Psoas muscle (tissue), 8 donors: ENCODE results near the gene PCDH19. TPM values are rescaled to one million over a fixed set of nuclear protein-coding genes. Genes with fewer than 3 reads are reported as not detected.

ENCODE experiments used
- ATAC-seq, 4 donors: fragments of 200-7000 bp; cut with Tn5 transposase; one replicate each; pipeline ENCODE4 v1.9.1; 2020; ENCODE audit warnings: moderate library complexity in 3 of 4, mild to moderate bottlenecking in 2 of 4
- DNase-seq, 2 donors: peaks; one replicate each; pipeline ENCODE4 v3.0.0-alpha.2; 2020
- H3K27ac ChIP-seq: fragments of 200-600 bp; one replicate; pipeline ENCODE4 v1.8.0; 2022
- H3K27me3 ChIP-seq, 3 donors: fragments of 200-600 bp in 1 of 3; one replicate each; pipeline versions ENCODE4 v1.6.1 to v1.8.0; 2013 to 2022; ENCODE audit warnings: low read length in 2 of 3, mild to moderate bottlenecking in 2 of 3, moderate library complexity in 1 of 3; ENCODE audit not compliant: insufficient read depth in 3 of 3
- H3K36me3 ChIP-seq, 2 donors: fragments of 200-600 bp in 1 of 2; one replicate each; pipeline versions ENCODE4 v1.6.1 to v1.8.0; 2013 to 2022; ENCODE audit warnings: low read depth in 1 of 2, mild to moderate bottlenecking in 1 of 2, moderate library complexity in 1 of 2; ENCODE audit not compliant: insufficient read depth in 1 of 2
- H3K4me1 ChIP-seq: fragments of 200-600 bp; one replicate; pipeline ENCODE4 v1.8.0; 2022
- H3K4me3 ChIP-seq: fragments of 200-600 bp; one replicate; pipeline ENCODE4 v1.8.0; 2022; ENCODE audit warnings: mild to moderate bottlenecking
- H3K9me3 ChIP-seq: fragments of 200-600 bp; one replicate; pipeline ENCODE4 v1.8.0; 2022
- WGBS, 3 donors: extraction: QIAGEN DNeasy Blood & Tissue Kit; methylation state at CpG; one replicate each; pipeline versions ENCODE4 v1.1.6 to v1.1.7; 2013; 5-methylcytosine and 5-hydroxymethylcytosine counted together
- intact Hi-C, 2 donors: fragments of 100-400 bp; cut with DNase I; formaldehyde crosslinking; loops; one replicate each; pipeline versions ENCODE4 v1.11.0 to v1.14.2; 2022
- polyA plus RNA-seq, 3 donors: library from polyadenylated mRNA; stranded (reverse); fragments of 200-250 nt; gene quantifications; one replicate each; pipeline ENCODE4 v1.2.3, GENCODE V29; 2013
- total RNA-seq, 4 donors: library from RNA; stranded (reverse); fragmentation: NEBNext Ultra II Directional in 2 of 4; extraction: Animal tissue kit (Norgen Biotek cat#: 25700) in 2 of 4; gene quantifications; one replicate each; pipeline versions ENCODE4 v1.2.1 to v1.2.4, GENCODE V29; 2021 to 2023
- TF ChIP-seq, protein P1 (sequence below): fragments of 200-600 bp; IDR thresholded peaks from one replicate; pipeline ENCODE4 v1.8.0; 2022; ENCODE audit warnings: antibody characterized with exemption
- donor health status: healthy with polysubstance abuse.
- donor health status: DM: no; HTN: no; CAD: no; lungs with moderate emphysema.
- donor health status: Bipolar disorder and iron deficiency.
- donor health status: healthy.
- donor health status: DM: yes; HTN: yes; CAD: no.
- donor health status: DM: no; HTN: no; CAD: no.
- donor health status: DM: no; HTN: no; CAD: no.
- donor health status: DM: yes; HTN: yes; CAD: no.

The PCDH19 gene
- total and polyA plus RNA-seq, 7 donors: 0.13 to 1.2 (median 0.40) TPM

DNA sequence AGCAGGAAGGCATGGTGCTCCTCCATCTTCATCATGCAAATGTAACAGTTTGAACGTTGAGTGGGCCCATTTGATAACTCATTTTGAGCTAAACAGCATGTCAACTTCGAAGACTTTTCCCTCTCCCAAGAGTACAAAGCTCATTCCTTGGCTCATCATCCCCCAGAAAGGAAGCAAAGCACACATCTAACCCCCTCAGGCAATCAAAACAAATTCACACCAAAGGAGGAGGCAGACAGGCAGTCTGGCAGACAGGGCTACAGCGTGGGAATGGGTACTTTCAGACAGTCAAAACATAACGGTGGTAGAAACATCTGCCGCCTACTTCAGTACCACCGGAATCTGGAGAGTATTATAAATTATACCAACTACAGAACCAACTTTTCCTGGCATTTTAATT, 81.7 kb downstream of the PCDH19 start:
- intact Hi-C loops: no loop called here
- no peaks in the 10 kb centered on the region for H3K4me1 ChIP-seq
- no peaks in the 10 kb centered on the region for H3K9me3 ChIP-seq
- peaks cover 0 to 16% (median 0%) of the 10 kb centered on the region in 3 donors for H3K27me3 ChIP-seq
- TF ChIP-seq, protein P1, sequence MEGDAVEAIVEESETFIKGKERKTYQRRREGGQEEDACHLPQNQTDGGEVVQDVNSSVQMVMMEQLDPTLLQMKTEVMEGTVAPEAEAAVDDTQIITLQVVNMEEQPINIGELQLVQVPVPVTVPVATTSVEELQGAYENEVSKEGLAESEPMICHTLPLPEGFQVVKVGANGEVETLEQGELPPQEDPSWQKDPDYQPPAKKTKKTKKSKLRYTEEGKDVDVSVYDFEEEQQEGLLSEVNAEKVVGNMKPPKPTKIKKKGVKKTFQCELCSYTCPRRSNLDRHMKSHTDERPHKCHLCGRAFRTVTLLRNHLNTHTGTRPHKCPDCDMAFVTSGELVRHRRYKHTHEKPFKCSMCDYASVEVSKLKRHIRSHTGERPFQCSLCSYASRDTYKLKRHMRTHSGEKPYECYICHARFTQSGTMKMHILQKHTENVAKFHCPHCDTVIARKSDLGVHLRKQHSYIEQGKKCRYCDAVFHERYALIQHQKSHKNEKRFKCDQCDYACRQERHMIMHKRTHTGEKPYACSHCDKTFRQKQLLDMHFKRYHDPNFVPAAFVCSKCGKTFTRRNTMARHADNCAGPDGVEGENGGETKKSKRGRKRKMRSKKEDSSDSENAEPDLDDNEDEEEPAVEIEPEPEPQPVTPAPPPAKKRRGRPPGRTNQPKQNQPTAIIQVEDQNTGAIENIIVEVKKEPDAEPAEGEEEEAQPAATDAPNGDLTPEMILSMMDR: no peak
- no peak for ATAC-seq
- no peak for DNase-seq
- no peak overlapping the region for H3K27ac ChIP-seq
- no peaks in the 10 kb centered on the region for H3K36me3 ChIP-seq
- no peak overlapping the region for H3K4me3 ChIP-seq
- 48 to 51% (median 48%) methylated on average over 6 of the region's 6 CpGs for WGBS, 3 donors

GRCh38 chrX:100319716-100320115, 90.4 kb downstream of the PCDH19 start:
- DNase-seq (no peak), ATAC-seq (no peak)
- H3K27me3 ChIP-seq: no peaks in the 10 kb centered on the region
- no peaks in the 10 kb centered on the region for H3K9me3 ChIP-seq
- no peak overlapping the region for H3K4me3 ChIP-seq
- TF ChIP-seq, protein P1: no peak
- no peaks in the 10 kb centered on the region for H3K36me3 ChIP-seq
- H3K4me1 ChIP-seq: no peaks in the 10 kb centered on the region
- 5 to 11% (median 8%) methylated on average over 1 to 2 of the region's 2 CpGs for WGBS, 3 donors
- intact Hi-C loops: no loop called here
- H3K27ac ChIP-seq: no peak overlapping the region

DNA sequence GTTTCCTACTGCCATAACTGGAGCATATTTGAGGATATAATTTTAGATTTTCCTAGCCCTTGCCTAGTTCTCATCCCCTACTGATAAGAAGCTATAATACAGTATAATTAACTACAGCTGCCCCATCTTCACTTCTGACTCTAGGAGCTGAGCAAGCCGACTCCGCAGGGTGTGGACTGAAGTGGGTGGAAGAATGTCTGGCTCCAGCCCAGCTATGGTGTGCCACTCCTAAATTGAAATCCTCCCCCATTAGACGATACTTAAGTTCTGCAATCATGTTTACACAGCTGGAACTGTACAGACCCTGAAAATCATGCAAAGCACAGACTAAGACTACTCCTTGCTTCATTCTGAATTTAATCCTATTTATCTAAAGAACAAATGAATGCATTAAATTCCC, 93.1 kb downstream of the PCDH19 start:
- Histone ChIP-seq H3K4me3 (no peak overlapping the region), H3K36me3 (no peaks in the 10 kb centered on the region), H3K27ac (no peak overlapping the region), H3K9me3 (no peaks in the 10 kb centered on the region), H3K27me3 (no peaks in the 10 kb centered on the region), H3K4me1 (no peaks in the 10 kb centered on the region)
- TF ChIP-seq, protein P1: no peak
- intact Hi-C loops: no loop called here
- DNase-seq: no peak
- WGBS, 3 donors: 13 to 26% (median 18%) methylated on average over 3 of the region's 3 CpGs
- no peak for ATAC-seq

- 62 to 85% (median 68%) methylated on average over 3 of the region's 3 CpGs for WGBS, 3 donors
- TF ChIP-seq, protein P1: no peak
- Histone ChIP-seq H3K4me3 (no peak overlapping the region), H3K27me3 (no peaks in the 10 kb centered on the region), H3K4me1 (no peaks in the 10 kb centered on the region), H3K9me3 (no peaks in the 10 kb centered on the region), H3K36me3 (no peaks in the 10 kb centered on the region), H3K27ac (no peak overlapping the region)
- DNase-seq (no peak), ATAC-seq (no peak)
- intact Hi-C loops: no loop called here
Measured at GRCh38 chrX:100315566-100315965, 94.5 kb downstream of the PCDH19 start.

DNA sequence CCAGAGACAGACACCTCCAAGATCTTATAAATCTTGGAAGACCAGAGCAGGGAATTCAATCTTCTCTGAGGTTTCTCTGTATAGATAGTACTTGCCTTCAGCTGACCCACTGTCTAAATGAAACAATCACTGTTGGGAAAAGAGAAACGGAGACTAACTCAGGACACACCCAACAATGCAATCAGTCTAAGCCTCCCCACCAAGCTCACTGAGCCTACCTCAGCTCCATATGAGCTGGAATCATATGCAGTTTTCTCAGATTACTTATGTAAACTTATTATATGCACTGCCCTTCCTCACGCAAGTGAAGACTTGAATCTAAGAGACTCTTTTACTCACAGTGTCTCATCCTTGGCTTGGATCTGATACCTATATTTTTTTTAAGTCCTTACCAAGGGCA, 110.5 kb downstream of the PCDH19 start:
- no peaks in the 10 kb centered on the region for H3K4me1 ChIP-seq
- no peak for ATAC-seq
- intact Hi-C loops: no loop called here
- H3K9me3 ChIP-seq: no peaks in the 10 kb centered on the region
- 70 to 96% (median 88%) methylated on average over 2 of the region's 2 CpGs for WGBS, 3 donors
- TF ChIP-seq, protein P1: no peak
- no peak overlapping the region for H3K4me3 ChIP-seq
- H3K27ac ChIP-seq: no peak overlapping the region
- no peaks in the 10 kb centered on the region for H3K36me3 ChIP-seq
- H3K27me3 ChIP-seq: peaks cover 0 to 21% (median 0%) of the 10 kb centered on the region in 3 donors
- no peak for DNase-seq
